GM12878 (cell line): ENCODE data around the gene MARF1. TPM values are rescaled to one million over a fixed set of nuclear protein-coding genes. Genes with fewer than 3 reads are reported as not detected.

Source experiments
- ATAC-seq: fragments of 200-7000 bp; cut with Tn5 transposase; 3 replicates; pipeline ENCODE4 v1.9.1; 2020; ENCODE audit warnings: mild to moderate bottlenecking, moderate library complexity
- BruUV-seq: library from RNA; stranded (reverse); fragments of 400-500 nt; replicated peaks from 2 replicates; lab custom pipeline; 2021; lab: Mats Ljungman, UMichigan
- CTCF ChIA-PET: fragments of 300-600 bp; sonication (Branson Sonifier 250); formaldehyde crosslinking; extraction: SDS; loops from one replicate; lab custom pipeline; 2021; ENCODE audit warnings: inconsistent platforms; lab: Yijun Ruan, JAX
- POLR2A ChIA-PET: fragments of 350-600 bp; formaldehyde crosslinking; extraction: SDS; loops from one replicate; lab custom pipeline; 2021; ENCODE audit warnings: inconsistent platforms; lab: Charles Lee
- RAD21 ChIA-PET: fragments of 300-600 bp; sonication (Branson Sonifier 250); formaldehyde crosslinking; loops from one replicate; lab custom pipeline; 2023; ENCODE audit warnings: antibody characterized with exemption; ENCODE audit not compliant: unreplicated experiment; lab: Charles Lee
- SMC1A ChIA-PET: fragments of 300-600 bp; sonication (Branson Sonifier 250); formaldehyde crosslinking; loops from one replicate; lab custom pipeline; 2023; ENCODE audit not compliant: unreplicated experiment, uncharacterized antibody; lab: Charles Lee
- DNase-seq: peaks from one replicate; pipeline ENCODE4 v3.0.0-alpha.2; 2011; ENCODE audit warnings: low read depth, low spot score
- FAIRE-seq: peaks from 3 replicates; lab custom pipeline; 2011; peaks lifted over from hg19 to GRCh38; lab: Jason Lieb, UNC
- H2AFZ ChIP-seq: 2 replicates; pipeline ENCODE4 v1.6.0; 2011; ENCODE audit warnings: low read depth, low read length, control low read depth; ENCODE audit not compliant: control insufficient read depth
- H3K27ac ChIP-seq: 2 replicates; pipeline ENCODE4 v1.5.1; 2011; ENCODE audit warnings: control low read depth; ENCODE audit not compliant: control insufficient read depth, insufficient read depth
- H3K27me3 ChIP-seq, 2 experiments: replicated peaks in 1 of 2; 2 replicates each; pipeline versions ENCODE4 v1.6.0 to v1.6.1; 2011; ENCODE audit warnings: low read length in 1 of 2; ENCODE audit not compliant: control insufficient read depth in 2 of 2, insufficient read depth in 2 of 2
- H3K36me3 ChIP-seq, 2 experiments: 2 replicates each; pipeline ENCODE4 v1.5.1; 2011; ENCODE audit warnings: low read length in 1 of 2; ENCODE audit not compliant: control insufficient read depth in 2 of 2, insufficient read depth in 2 of 2
- H3K4me1 ChIP-seq: 2 replicates; pipeline ENCODE4 v1.6.1; 2011; ENCODE audit warnings: mild to moderate bottlenecking, low read length, moderate library complexity, mixed read lengths; ENCODE audit not compliant: control insufficient read depth, insufficient read depth
- H3K4me2 ChIP-seq: 2 replicates; pipeline ENCODE4 v1.6.0; 2011; ENCODE audit warnings: control low read depth; ENCODE audit not compliant: control insufficient read depth, insufficient read depth
- H3K4me3 ChIP-seq: fragments of 200-600 bp; sonication (generic); 2 replicates; pipeline ENCODE4 v1.5.1; 2016
- H3K79me2 ChIP-seq: 2 replicates; pipeline ENCODE4 v1.6.0; 2011; ENCODE audit warnings: low read length; ENCODE audit not compliant: control insufficient read depth, insufficient read depth
- H3K9ac ChIP-seq: 2 replicates; pipeline ENCODE4 v1.8.0; 2011; ENCODE audit warnings: low read length, control low read depth, mixed read lengths; ENCODE audit not compliant: control insufficient read depth, insufficient read depth
- H3K9me3 ChIP-seq: replicated peaks from 3 replicates; pipeline ENCODE4 v1.5.1; 2011; ENCODE audit warnings: mild to moderate bottlenecking, low read length; ENCODE audit not compliant: control insufficient read depth, insufficient read depth
- H4K20me1 ChIP-seq: 2 replicates; pipeline ENCODE4 v1.6.0; 2011; ENCODE audit not compliant: control insufficient read depth, insufficient read depth
- SIN3A ChIP-seq: IDR thresholded peaks from 2 replicates; pipeline ENCODE4 v1.6.1; 2012; ENCODE audit warnings: low read depth, low read length, improper control_type of control experiment
- TAF1 ChIP-seq: IDR thresholded peaks from 2 replicates; pipeline ENCODE4 v1.6.1; 2011; ENCODE audit warnings: mild to moderate bottlenecking, low read depth, low read length, borderline replicate concordance
- ZBED1 ChIP-seq: IDR thresholded peaks from 2 replicates; pipeline ENCODE4 v1.6.1; 2016; ENCODE audit warnings: borderline replicate concordance
- ZNF592 ChIP-seq: fragments of 450-650 bp; IDR thresholded peaks from 2 replicates; pipeline ENCODE4 v1.6.1; 2017; ENCODE audit warnings: mild to moderate bottlenecking, moderate library complexity
- ZZZ3 ChIP-seq: IDR thresholded peaks from 2 replicates; pipeline ENCODE4 v1.6.1; 2011; ENCODE audit warnings: low read depth; ENCODE audit not compliant: control insufficient read depth, insufficient read length
- WGBS: methylation state at CpG from one replicate; pipeline ENCODE4 v1.1.6; 2016; ENCODE audit warnings: low lambda C conversion rate; ENCODE audit not compliant: insufficient replicate concordance, insufficient coverage; ENCODE audit errors: missing lambda C conversion rate; 5-methylcytosine and 5-hydroxymethylcytosine counted together
- in situ Hi-C: fragments of 300-500 bp; cut with MboI; formaldehyde crosslinking; loops from 9 replicates; pipeline ENCODE4 v1.14.3; 2018; ENCODE audit warnings: mixed read lengths
- intact Hi-C: fragments of 100-400 bp; cut with micrococcal nuclease; formaldehyde crosslinking; loops from one replicate; pipeline ENCODE4 v1.14.2; 2022; ENCODE audit not compliant: unreplicated experiment
- polyA plus RNA-seq, 11 experiments: library from polyadenylated mRNA; depleted of rRNA in 4 of 11; unstranded in 6 of 11; stranded (reverse) in 5 of 11; fragments of >200 nt; fragmentation: Nextera tagmentation in 4 of 11; fragmentation: Illumina TruSeq in 1 of 11; extraction: Ambion mirVana in 4 of 11; extraction: Trizol in 1 of 11; gene quantifications; 1 replicate in 1 of 11; 2 replicates in 10 of 11; pipeline versions ENCODE4 v1.2.1 to v1.2.3, GENCODE V29; 2011 to 2016; ENCODE audit warnings: inconsistent platforms in 2 of 11, missing spikeins in 2 of 11, low read depth in 1 of 11
- total RNA-seq, 4 experiments: library from RNA; depleted of rRNA in 3 of 4; stranded (reverse); fragments of >200 nt in 3 of 4; fragmentation: Illumina TruSeq in 1 of 4; extraction: Trizol in 1 of 4; gene quantifications; 2 replicates each; pipeline versions ENCODE4 v1.2.1 to v1.2.3, GENCODE V29; 2013 to 2021

MARF1 gene
- total and polyA plus RNA-seq, 10 of the 15 experiments (the other 5 are each of a cell fraction or from before 2014, with no cell fraction given), result 4.5 to 40.1 (median 14.0) TPM

GRCh38 chr16:15585956-15586355, 57.0 kb downstream of the MARF1 start:
- no TSS peak for BruUV-seq
- Histone ChIP-seq H4K20me1 (no peaks in the 10 kb centered on the region), H3K27ac (no peak overlapping the region), H3K36me3 (peaks cover 1 to 3% of the 10 kb centered on the region in 2 experiments; a peak in 1 of 4 replicates), H3K4me3 (no peak overlapping the region), H3K9me3 (peaks cover 2% of the 10 kb centered on the region; the same call in 2 of the 3 replicates)
- in situ Hi-C loops, result no loop called here
- CTCF ChIA-PET, result interaction anchor here (0.6 kb wide), 1 partner anchor 156 kb away, joined by 5 read pairs; no protein-coding TSS in a partner anchor
- 71% methylated on average over 1 of the region's 1 CpG for WGBS
- ATAC-seq, result no peak
- TF ChIP-seq ZNF592 (no peak), TAF1 (no peak), ZZZ3 (no peak), SIN3A (no peak), ZBED1 (no peak)
- TF ChIP-seq, all 136 proteins: peak for 0
- intact Hi-C loops, result no loop called here
- Histone ChIP-seq H3K79me2 (no peaks in the 10 kb centered on the region), H3K9ac (no peak overlapping the region), H2AFZ (no peak overlapping the region), H3K27me3 (no peaks in the 10 kb centered on the region), H3K4me1 (no peaks in the 10 kb centered on the region), H3K4me2 (no peak overlapping the region)
- no peak for DNase-seq
- no peak for FAIRE-seq
- POLR2A ChIA-PET, result no interaction called here
- RAD21 ChIA-PET, result no interaction called here
- SMC1A ChIA-PET, result no interaction called here
